Neural progenitor cell (in vitro differentiated cells): Measurements from ENCODE around the gene PROC. TPM values are rescaled to one million over a fixed set of nuclear protein-coding genes. Genes with fewer than 3 reads are reported as not detected.

ENCODE experiments used
- DNase-seq: peaks from one replicate; pipeline ENCODE4 v3.0.0-alpha.2; 2016; ENCODE audit warnings: low spot score
- H2AFZ ChIP-seq: fragments of 200-600 bp; sonication (generic); replicated peaks from 2 replicates; pipeline ENCODE4 v1.6.1; 2016; ENCODE audit warnings: antibody characterized with exemption
- H3F3A ChIP-seq: fragments of 200-600 bp; sonication (generic); 2 replicates; pipeline ENCODE4 v1.6.1; 2016; ENCODE audit warnings: antibody characterized with exemption, low read depth
- H3K27ac ChIP-seq: fragments of 200-600 bp; sonication (generic); 2 replicates; pipeline ENCODE4 v1.5.1; 2016; ENCODE audit warnings: mild to moderate bottlenecking
- H3K27me3 ChIP-seq: fragments of 200-600 bp; sonication (generic); 2 replicates; pipeline ENCODE4 v1.6.1; 2016; ENCODE audit warnings: mild to moderate bottlenecking, moderate library complexity
- H3K36me3 ChIP-seq: fragments of 200-600 bp; sonication (generic); 2 replicates; pipeline ENCODE4 v1.5.1; 2016
- H3K4me1 ChIP-seq: fragments of 200-600 bp; sonication (generic); 2 replicates; pipeline ENCODE4 v1.6.1; 2016; ENCODE audit warnings: mixed run types
- H3K4me2 ChIP-seq: fragments of 200-600 bp; sonication (generic); 2 replicates; pipeline ENCODE4 v1.6.1; 2016
- H3K4me3 ChIP-seq: fragments of 200-600 bp; sonication (generic); 2 replicates; pipeline ENCODE4 v1.5.1; 2016
- H3K79me2 ChIP-seq: fragments of 200-600 bp; sonication (generic); 2 replicates; pipeline ENCODE4 v1.6.1; 2016; ENCODE audit warnings: low read depth
- H3K9ac ChIP-seq: fragments of 200-600 bp; sonication (generic); 2 replicates; pipeline ENCODE4 v1.6.1; 2016
- H3K9me3 ChIP-seq: fragments of 200-600 bp; sonication (generic); 2 replicates; pipeline ENCODE4 v1.5.1; 2016; ENCODE audit warnings: low read depth
- H4K20me1 ChIP-seq: fragments of 200-600 bp; sonication (generic); 2 replicates; pipeline ENCODE4 v1.6.1; 2016; ENCODE audit warnings: low read depth
- H3K27ac Mint-ChIP-seq: 3 replicates; pipeline ENCODE4 v1.8.0; 2021; ENCODE audit warnings: mixed read lengths
- H3K27me3 Mint-ChIP-seq: 2 replicates; pipeline ENCODE4 v1.8.0; 2022; ENCODE audit warnings: low read depth, mild to moderate bottlenecking, inconsistent platforms, moderate library complexity, mixed read lengths; ENCODE audit not compliant: insufficient read depth
- H3K36me3 Mint-ChIP-seq: 3 replicates; pipeline ENCODE4 v1.8.0; 2021; ENCODE audit warnings: mixed read lengths
- H3K4me1 Mint-ChIP-seq: 3 replicates; pipeline ENCODE4 v1.8.0; 2021; ENCODE audit warnings: mixed read lengths
- H3K4me3 Mint-ChIP-seq: 3 replicates; pipeline ENCODE4 v1.8.0; 2021; ENCODE audit warnings: mild to moderate bottlenecking, moderate library complexity, mixed read lengths
- H3K9me3 Mint-ChIP-seq: 3 replicates; pipeline ENCODE4 v1.8.0; 2020; ENCODE audit warnings: mixed read lengths
- CTCF ChIP-seq: fragments of 200-600 bp; sonication (generic); IDR thresholded peaks from 2 replicates; pipeline ENCODE4 v1.5.1; 2017; ENCODE audit warnings: antibody characterized with exemption, mild to moderate bottlenecking
- EZH2 ChIP-seq: fragments of 200-600 bp; sonication (generic); IDR thresholded peaks from 2 replicates; pipeline ENCODE4 v1.6.1; 2017; ENCODE audit warnings: antibody characterized with exemption, mild to moderate bottlenecking, moderate library complexity
- EZH2phosphoT487 ChIP-seq: fragments of 200-600 bp; sonication (generic); IDR thresholded peaks from 2 replicates; pipeline ENCODE4 v1.6.1; 2017; ENCODE audit warnings: antibody characterized with exemption
- total RNA-seq: library from RNA; depleted of rRNA; stranded (reverse); fragments of >200 nt; gene quantifications from 2 replicates; pipeline ENCODE4 v1.2.3, GENCODE V29; 2015; ENCODE audit warnings: low replicate concordance

The PROC gene
- total RNA-seq, 1 donor from 2014 or later = not detected

GRCh38 chr2:127382831-127383230, 35.4 kb upstream of the PROC start:
- Histone ChIP-seq H3K36me3 (no peaks in the 10 kb centered on the region), H3K9me3 (no peaks in the 10 kb centered on the region), H3K4me1 (peaks cover 12% of the 10 kb centered on the region), H3K4me2 (no peak overlapping the region), H2AFZ (no peak overlapping the region), H3K27me3 (no peaks in the 10 kb centered on the region), H3K4me3 (no peak overlapping the region), H3F3A (peaks cover 15% of the 10 kb centered on the region), H3K9ac (no peak overlapping the region), H3K79me2 (peaks cover 93% of the 10 kb centered on the region), H4K20me1 (peaks cover 55% of the 10 kb centered on the region), H3K27ac (no peak overlapping the region)
- no peak overlapping the region for H3K4me3 Mint-ChIP-seq
- DNase-seq = no peak
- H3K27me3 Mint-ChIP-seq = no peaks in the 10 kb centered on the region
- no peak overlapping the region for H3K27ac Mint-ChIP-seq
- H3K36me3 Mint-ChIP-seq = peaks cover 11% of the 10 kb centered on the region
- peaks cover 2% of the 10 kb centered on the region for H3K9me3 Mint-ChIP-seq
- H3K4me1 Mint-ChIP-seq = peaks cover 20% of the 10 kb centered on the region
- TF ChIP-seq EZH2phosphoT487 (no peak), EZH2 (no peak), CTCF (no peak)

GRCh38 chr2:127384529-127384928, 33.7 kb upstream of the PROC start:
- no peak overlapping the region for H3K4me3 Mint-ChIP-seq
- Histone ChIP-seq H3K27me3 (peaks cover 10% of the 10 kb centered on the region), H3K9ac (no peak overlapping the region), H3K4me3 (no peak overlapping the region), H3K4me2 (no peak overlapping the region), H3F3A (peaks cover 23% of the 10 kb centered on the region), H3K9me3 (no peaks in the 10 kb centered on the region), H4K20me1 (peaks cover 55% of the 10 kb centered on the region), H2AFZ (no peak overlapping the region), H3K27ac (no peak overlapping the region), H3K79me2 (peaks cover 76% of the 10 kb centered on the region), H3K4me1 (peaks cover 12% of the 10 kb centered on the region), H3K36me3 (no peaks in the 10 kb centered on the region)
- DNase-seq = no peak
- no peaks in the 10 kb centered on the region for H3K9me3 Mint-ChIP-seq
- no peak overlapping the region for H3K27ac Mint-ChIP-seq
- no peaks in the 10 kb centered on the region for H3K27me3 Mint-ChIP-seq
- peaks cover 26% of the 10 kb centered on the region for H3K4me1 Mint-ChIP-seq
- H3K36me3 Mint-ChIP-seq = peaks cover 9% of the 10 kb centered on the region
- TF ChIP-seq EZH2phosphoT487 (no peak), EZH2 (no peak), CTCF (no peak)

DNA sequence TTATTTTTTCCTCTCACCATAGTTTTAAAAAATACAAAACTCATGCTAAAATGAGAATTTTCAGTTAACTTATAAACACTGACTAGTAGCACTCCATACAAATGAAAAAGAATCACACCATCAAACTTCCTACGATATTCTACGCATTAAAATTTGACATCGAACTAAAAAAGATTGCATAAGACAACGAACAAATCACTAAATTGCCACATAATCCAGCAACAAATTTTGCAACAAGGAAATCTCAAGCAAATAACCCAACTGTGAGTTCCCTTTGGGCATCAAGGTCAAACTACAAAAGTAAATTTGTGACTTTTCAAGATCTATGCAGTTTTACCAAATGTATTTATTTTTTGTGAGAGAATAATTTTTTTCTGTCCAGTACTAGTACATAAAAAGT, 32.0 kb upstream of the PROC start:
- peaks cover 50% of the 10 kb centered on the region for H4K20me1 ChIP-seq

More for the DNA sequence above, 32.0 kb upstream of the PROC start:
- H3K36me3 Mint-ChIP-seq = peaks cover 9% of the 10 kb centered on the region
- H3K4me3 Mint-ChIP-seq = peak overlapping the region; percentile 91
- Histone ChIP-seq H3F3A (peaks cover 19% of the 10 kb centered on the region), H3K27me3 (peaks cover 10% of the 10 kb centered on the region), H3K4me3 (peak overlapping the region; percentile 91), H2AFZ (no peak overlapping the region), H3K27ac (no peak overlapping the region), H3K36me3 (no peaks in the 10 kb centered on the region), H3K9me3 (no peaks in the 10 kb centered on the region), H3K4me2 (peak overlapping the region; percentile 93), H3K9ac (no peak overlapping the region), H3K79me2 (peaks cover 59% of the 10 kb centered on the region), H3K4me1 (peaks cover 12% of the 10 kb centered on the region)
- no peak for DNase-seq
- no peaks in the 10 kb centered on the region for H3K27me3 Mint-ChIP-seq
- no peak overlapping the region for H3K27ac Mint-ChIP-seq
- H3K4me1 Mint-ChIP-seq = peaks cover 26% of the 10 kb centered on the region
- TF ChIP-seq EZH2phosphoT487 (no peak), EZH2 (no peak), CTCF (no peak)
- H3K9me3 Mint-ChIP-seq = no peaks in the 10 kb centered on the region
